DMS 273 treated with DMSO at 0.1 percent for 48 hours (cell line): ENCODE data around the gene BCL2.

Source experiments
- DNase-seq: peaks from one replicate; lab custom pipeline; 2025; lab: John Stamatoyannopoulos, UW

BCL2 gene

GRCh38 chr18:63107171-63107845, 212.3 kb downstream of the BCL2 start:
- DNase-seq: no peak

GRCh38 chr18:63106727-63107126, 212.8 kb downstream of the BCL2 start:
- DNase-seq: no peak

- DNase-seq: no peak
Measured at GRCh38 chr18:63105636-63106316, 213.8 kb downstream of the BCL2 start.

- DNase-seq: no peak
Measured at GRCh38 chr18:63104868-63105267, 214.7 kb downstream of the BCL2 start.

- no peak for DNase-seq
Measured at GRCh38 chr18:63102941-63103744, 216.4 kb downstream of the BCL2 start.

DNA sequence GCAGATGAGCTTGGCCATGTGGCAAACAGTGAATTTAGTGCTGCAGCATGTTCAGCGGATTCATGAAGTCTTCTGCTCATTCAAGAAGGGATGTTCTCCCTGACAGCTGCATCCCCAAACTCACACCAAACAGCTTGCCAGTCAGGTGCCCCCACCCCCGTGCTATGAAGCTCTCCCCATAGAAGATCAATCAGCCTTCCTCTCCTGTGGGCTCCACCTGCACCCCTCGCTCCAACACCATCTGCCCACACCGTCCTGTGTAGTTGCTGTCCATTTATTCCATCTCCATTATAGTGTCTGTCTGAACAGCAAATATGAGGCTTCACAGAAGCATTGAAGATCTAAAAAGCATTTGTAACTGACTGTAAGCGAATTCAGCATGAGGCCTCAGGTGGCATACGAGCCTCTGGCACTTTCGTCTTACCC, 218.9 kb downstream of the BCL2 start:
- no peak for DNase-seq

DNA sequence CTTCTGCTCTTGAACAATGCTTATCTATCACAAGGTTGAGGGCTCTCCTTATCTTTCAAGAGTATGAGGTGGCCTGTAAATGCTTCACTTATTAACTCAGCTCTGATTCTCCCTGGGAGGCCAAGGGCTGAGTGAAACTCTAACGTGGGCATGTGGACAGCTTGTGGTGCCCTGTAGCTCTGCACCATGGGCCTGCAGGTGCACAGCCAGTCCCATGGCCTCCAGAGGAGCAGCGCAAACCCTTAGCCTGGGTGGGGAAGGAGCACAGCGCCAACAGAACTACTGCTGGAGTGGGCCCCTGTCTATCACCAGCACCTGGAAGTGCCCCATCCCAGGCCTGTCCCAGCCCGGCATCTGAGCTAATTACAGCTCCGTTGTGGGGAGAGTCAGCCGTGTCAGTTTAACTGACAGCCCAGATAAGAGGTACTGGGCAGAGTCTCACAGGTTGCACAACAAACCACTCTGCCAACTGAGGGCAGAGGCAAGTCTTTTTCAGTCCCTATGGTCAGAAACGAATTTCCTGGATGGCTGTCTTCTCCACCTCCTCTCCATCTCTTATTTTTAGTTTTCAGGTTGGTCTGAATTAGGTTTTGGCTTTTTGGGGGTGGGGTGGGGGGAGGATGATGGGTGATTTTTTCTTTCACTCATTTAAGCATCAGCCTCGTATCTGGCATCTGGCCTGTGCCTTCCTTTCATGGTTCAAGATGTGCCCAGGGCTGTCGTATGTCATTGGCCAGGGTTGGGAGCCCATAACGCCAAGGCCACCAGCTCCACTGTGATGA, 219.5 kb downstream of the BCL2 start:
- DNase-seq: no peak

GRCh38 chr18:63099091-63099840, 220.3 kb downstream of the BCL2 start:
- no peak for DNase-seq

DNA sequence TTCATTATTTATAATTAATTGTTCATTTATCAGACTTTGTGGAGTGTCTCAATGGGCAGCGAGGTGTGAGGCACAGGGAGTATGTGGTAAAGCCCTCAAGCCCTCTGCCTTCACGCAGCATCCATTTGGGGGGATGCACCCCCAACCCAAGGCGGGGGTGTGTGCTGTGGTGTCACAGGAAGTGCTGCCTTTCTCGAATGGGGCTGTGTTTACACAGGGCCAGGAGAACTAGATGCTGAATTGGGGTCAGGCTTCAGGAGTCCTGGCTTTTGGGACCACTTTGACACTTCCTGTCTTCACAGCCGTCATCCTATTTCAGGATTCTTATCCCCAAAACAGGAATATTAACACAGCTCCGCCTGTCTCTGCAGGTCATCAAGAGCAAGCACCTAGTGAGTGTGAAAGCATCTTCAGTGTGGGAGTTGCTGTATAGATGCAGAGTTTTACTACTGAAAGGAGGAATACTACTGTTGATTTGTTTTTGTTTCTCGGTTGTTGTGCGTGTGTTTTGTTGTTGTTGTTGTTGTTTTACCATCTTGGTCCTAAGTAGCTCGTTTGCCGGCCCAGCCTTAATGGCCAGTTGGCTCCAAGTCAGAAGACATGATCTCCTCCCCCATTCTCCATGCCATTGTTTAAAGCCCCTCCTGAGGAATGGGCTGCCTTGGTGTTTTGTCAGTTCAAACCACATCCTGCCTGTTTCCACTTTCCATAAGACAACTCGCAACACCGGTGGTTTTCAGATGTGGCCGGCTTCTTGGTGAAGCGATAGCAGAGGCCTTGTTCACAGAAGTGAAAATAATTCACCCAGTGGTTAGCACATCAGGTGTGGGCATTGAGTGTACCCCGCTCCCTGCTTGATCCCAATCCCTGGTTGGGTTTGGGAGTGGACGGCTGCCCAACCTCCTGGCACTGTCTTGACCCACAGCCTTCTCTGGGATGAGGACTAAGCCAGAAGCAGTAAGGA, 221.3 kb downstream of the BCL2 start:
- DNase-seq: no peak

GRCh38 chr18:63097178-63097577, 222.4 kb downstream of the BCL2 start:
- DNase-seq: no peak

- no peak for DNase-seq
Measured at GRCh38 chr18:63096327-63096874, 223.2 kb downstream of the BCL2 start.

DNA sequence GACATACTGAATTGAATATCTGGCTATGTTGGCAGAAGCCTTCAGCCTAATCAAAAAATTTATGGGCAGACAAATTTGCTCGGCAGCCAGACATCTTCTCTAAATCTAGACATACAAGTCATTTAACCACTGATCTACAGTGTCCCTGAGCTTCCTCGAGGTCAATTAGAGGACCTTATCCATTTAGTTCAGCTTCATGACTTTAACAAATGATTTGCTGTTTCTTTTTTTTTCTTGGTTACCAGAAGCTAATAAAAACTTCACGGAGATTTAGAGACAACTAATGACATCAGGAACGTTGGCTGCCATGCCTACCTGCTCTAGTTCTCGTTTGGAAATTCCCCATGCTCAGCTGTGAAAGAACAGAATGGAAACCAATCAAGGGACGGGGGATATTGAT, 223.8 kb downstream of the BCL2 start:
- no peak for DNase-seq

- no peak for DNase-seq
Measured at GRCh38 chr18:63091671-63092364, 227.8 kb downstream of the BCL2 start.

- DNase-seq: no peak
Measured at GRCh38 chr18:63090334-63090733, 229.2 kb downstream of the BCL2 start.

DNA sequence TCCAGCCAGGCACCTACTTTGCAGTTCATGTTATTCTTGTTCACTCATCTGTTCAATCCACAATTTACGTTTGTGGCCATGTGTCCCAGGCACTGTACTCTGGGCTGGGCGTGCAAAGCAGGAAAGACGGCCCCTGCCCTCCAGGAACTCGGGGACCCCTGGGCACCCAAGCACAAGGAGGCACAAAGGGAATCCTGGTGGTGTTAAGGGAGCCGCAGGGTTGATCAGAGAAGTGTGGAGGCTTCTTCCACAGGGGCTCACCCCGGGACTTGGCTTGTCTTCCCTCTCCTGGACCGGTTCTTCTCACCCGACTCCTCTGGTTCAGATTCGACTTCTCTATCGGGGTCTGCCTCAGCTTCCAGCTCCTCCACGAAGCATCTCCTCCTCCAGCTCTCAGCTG, 230.5 kb downstream of the BCL2 start:
- no peak for DNase-seq

DNA sequence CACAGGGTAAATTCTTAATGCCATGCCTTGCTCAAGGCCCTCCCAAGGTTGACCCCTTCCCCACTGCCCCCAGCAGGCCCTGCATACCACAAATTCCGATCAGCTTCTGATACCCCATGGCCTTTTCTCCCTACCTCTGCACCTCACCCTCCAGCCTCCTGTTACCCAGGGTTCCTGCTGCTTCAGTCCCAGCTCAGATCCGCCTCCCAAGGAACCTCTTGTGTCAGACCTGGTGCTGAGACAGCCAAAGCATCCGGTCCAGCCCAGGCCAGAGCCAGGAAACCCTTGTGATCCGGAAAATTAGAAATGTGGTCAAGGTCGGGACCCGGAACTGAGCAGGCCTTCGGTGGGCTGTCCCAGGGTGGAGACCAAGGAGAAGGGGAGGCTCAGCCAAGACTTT, 231.3 kb downstream of the BCL2 start:
- DNase-seq: no peak

- no peak for DNase-seq
Measured at GRCh38 chr18:63087421-63088230, 231.9 kb downstream of the BCL2 start.

DNA sequence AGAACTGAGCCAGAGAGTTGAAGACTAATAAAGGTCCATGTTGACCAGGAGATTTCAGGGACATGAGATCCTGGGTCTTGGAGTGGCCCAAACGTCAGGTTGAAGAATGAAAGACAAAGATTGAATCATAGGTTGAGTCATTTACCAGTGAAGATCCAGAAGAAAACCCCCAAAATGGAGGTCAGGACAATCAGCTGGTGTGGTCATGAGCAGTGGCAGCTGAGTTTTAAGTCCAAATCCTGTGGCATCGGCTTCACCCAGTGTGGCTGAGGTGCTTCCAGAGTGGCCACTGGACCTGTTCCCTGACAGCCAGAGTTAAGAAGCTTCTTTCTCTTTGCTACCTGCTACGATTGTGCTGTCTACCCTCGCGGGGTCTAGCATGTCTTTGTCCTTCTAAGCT, 234.0 kb downstream of the BCL2 start:
- DNase-seq: no peak

DNA sequence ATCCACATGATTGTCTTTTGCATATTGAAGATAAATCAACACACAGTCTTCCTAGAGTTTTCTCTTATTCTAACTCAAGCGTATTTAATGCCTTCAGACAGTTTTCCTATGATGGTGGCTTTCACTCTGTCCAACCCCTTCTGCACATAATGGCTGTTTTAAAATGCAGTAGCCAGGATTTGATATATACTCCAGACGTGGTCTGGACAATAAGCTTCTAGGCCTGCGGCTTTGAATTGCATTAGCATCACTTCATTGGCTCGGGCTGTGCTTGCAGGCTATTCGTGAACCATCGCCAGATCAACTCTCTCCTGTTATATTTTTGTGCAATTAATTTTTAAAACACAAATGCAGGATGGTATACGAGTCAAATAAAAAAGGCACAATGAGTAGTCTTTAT, 235.3 kb downstream of the BCL2 start:
- no peak for DNase-seq
